Effector memory CD4-positive, alpha-beta T cell (primary cell): ENCODE measurements around the gene ETS1.

Experiments used
- DNase-seq, 3 donors: peaks; one replicate each; pipeline ENCODE4 v3.0.0-alpha.2; 2020
- H3K27ac ChIP-seq: 2 replicates; pipeline ENCODE4 v1.7.0; 2013; ENCODE audit warnings: mild to moderate bottlenecking, low read length, moderate library complexity; ENCODE audit not compliant: insufficient read depth, poor library complexity, severe bottlenecking
- H3K27me3 ChIP-seq: replicated peaks from 2 replicates; pipeline ENCODE4 v1.7.0; 2013; ENCODE audit warnings: mild to moderate bottlenecking, low read length; ENCODE audit not compliant: insufficient read depth, control insufficient read depth, poor library complexity, severe bottlenecking
- H3K36me3 ChIP-seq: 2 replicates; pipeline ENCODE4 v1.7.0; 2013; ENCODE audit warnings: mild to moderate bottlenecking, low read length, moderate library complexity; ENCODE audit not compliant: control insufficient read depth, insufficient read depth
- H3K4me1 ChIP-seq: 2 replicates; pipeline ENCODE4 v1.7.0; 2013; ENCODE audit warnings: low read length, mild to moderate bottlenecking; ENCODE audit not compliant: control insufficient read depth, insufficient read depth, poor library complexity, severe bottlenecking
- H3K4me3 ChIP-seq: 2 replicates; pipeline ENCODE4 v1.7.0; 2013; ENCODE audit warnings: low read length, low read depth, mild to moderate bottlenecking; ENCODE audit not compliant: insufficient read depth, poor library complexity, severe bottlenecking
- H3K9me3 ChIP-seq: 2 replicates; pipeline ENCODE4 v1.7.0; 2013; ENCODE audit warnings: mild to moderate bottlenecking, low read length, moderate library complexity; ENCODE audit not compliant: control insufficient read depth

Gene ETS1

GRCh38 chr11:128594226-128594625 lies 6.9 kb upstream of the ETS1 start:
- no peaks in the 10 kb centered on the region for H3K4me1 ChIP-seq
- H3K27me3 ChIP-seq = no peaks in the 10 kb centered on the region
- no peak overlapping the region for H3K27ac ChIP-seq
- H3K4me3 ChIP-seq = no peak overlapping the region
- H3K9me3 ChIP-seq = no peaks in the 10 kb centered on the region
- no peaks in the 10 kb centered on the region for H3K36me3 ChIP-seq
- DNase-seq = no peak

GRCh38 chr11:128593281-128593680 lies 5.9 kb upstream of the ETS1 start:
- no peaks in the 10 kb centered on the region for H3K27me3 ChIP-seq
- no peak for DNase-seq
- H3K4me1 ChIP-seq = no peaks in the 10 kb centered on the region
- H3K4me3 ChIP-seq = no peak overlapping the region
- H3K9me3 ChIP-seq = no peaks in the 10 kb centered on the region
- H3K36me3 ChIP-seq = no peaks in the 10 kb centered on the region
- H3K27ac ChIP-seq = no peak overlapping the region

- Histone ChIP-seq H3K9me3 (no peaks in the 10 kb centered on the region), H3K27ac (no peak overlapping the region)
- no peak for DNase-seq
Measured at GRCh38 chr11:128592454-128592853, 5.1 kb upstream of the ETS1 start.

GRCh38 chr11:128590587-128590986 lies 3.2 kb upstream of the ETS1 start:
- Histone ChIP-seq H3K4me1 (no peaks in the 10 kb centered on the region), H3K9me3 (no peaks in the 10 kb centered on the region), H3K27ac (no peak overlapping the region), H3K36me3 (no peaks in the 10 kb centered on the region), H3K27me3 (no peaks in the 10 kb centered on the region), H3K4me3 (no peak overlapping the region)
- no peak for DNase-seq

More at GRCh38 chr11:128592454-128592853, 5.1 kb upstream of the ETS1 start:
- Histone ChIP-seq H3K4me1 (no peaks in the 10 kb centered on the region), H3K4me3 (no peak overlapping the region), H3K36me3 (no peaks in the 10 kb centered on the region), H3K27me3 (no peaks in the 10 kb centered on the region)

GRCh38 chr11:128589998-128590397 lies 2.6 kb upstream of the ETS1 start:
- H3K27me3 ChIP-seq = no peaks in the 10 kb centered on the region
- H3K4me3 ChIP-seq = no peak overlapping the region
- no peak for DNase-seq
- no peak overlapping the region for H3K27ac ChIP-seq
- no peaks in the 10 kb centered on the region for H3K4me1 ChIP-seq
- H3K9me3 ChIP-seq = no peaks in the 10 kb centered on the region
- no peaks in the 10 kb centered on the region for H3K36me3 ChIP-seq

- H3K36me3 ChIP-seq = no peaks in the 10 kb centered on the region
- H3K4me1 ChIP-seq = no peaks in the 10 kb centered on the region
- H3K4me3 ChIP-seq = no peak overlapping the region
- no peaks in the 10 kb centered on the region for H3K27me3 ChIP-seq
- no peak overlapping the region for H3K27ac ChIP-seq
- DNase-seq = no peak
- H3K9me3 ChIP-seq = no peaks in the 10 kb centered on the region
Measured at GRCh38 chr11:128588093-128588492, 735 bp upstream of the ETS1 start.

GRCh38 chr11:128586689-128587088 lies 669 bp downstream of the ETS1 start:
- Histone ChIP-seq H3K4me3 (no peak overlapping the region), H3K27me3 (no peaks in the 10 kb centered on the region), H3K36me3 (no peaks in the 10 kb centered on the region)

GRCh38 chr11:128585498-128586238 lies 1.7 kb downstream of the ETS1 start:
- Histone ChIP-seq H3K36me3 (no peaks in the 10 kb centered on the region), H3K27ac (no peak overlapping the region), H3K27me3 (no peaks in the 10 kb centered on the region), H3K4me1 (no peaks in the 10 kb centered on the region), H3K4me3 (no peak overlapping the region), H3K9me3 (no peaks in the 10 kb centered on the region)
- no peak for DNase-seq

More at GRCh38 chr11:128586689-128587088, 669 bp downstream of the ETS1 start:
- Histone ChIP-seq H3K9me3 (no peaks in the 10 kb centered on the region), H3K4me1 (no peaks in the 10 kb centered on the region), H3K27ac (no peak overlapping the region)
- no peak for DNase-seq

GRCh38 chr11:128584253-128584652 lies 3.1 kb downstream of the ETS1 start:
- Histone ChIP-seq H3K36me3 (no peaks in the 10 kb centered on the region), H3K27me3 (no peaks in the 10 kb centered on the region), H3K4me3 (no peak overlapping the region), H3K4me1 (no peaks in the 10 kb centered on the region), H3K27ac (no peak overlapping the region), H3K9me3 (no peaks in the 10 kb centered on the region)
- no peak for DNase-seq

GRCh38 chr11:128582496-128583366 lies 4.6 kb downstream of the ETS1 start:
- H3K27ac ChIP-seq = no peak overlapping the region
- no peak for DNase-seq

More at GRCh38 chr11:128582496-128583366, 4.6 kb downstream of the ETS1 start:
- H3K9me3 ChIP-seq = no peaks in the 10 kb centered on the region
- no peaks in the 10 kb centered on the region for H3K27me3 ChIP-seq
- no peak overlapping the region for H3K4me3 ChIP-seq
- no peaks in the 10 kb centered on the region for H3K4me1 ChIP-seq
- no peaks in the 10 kb centered on the region for H3K36me3 ChIP-seq
